Fibroblast of lung (primary cell): ENCODE measurements around the gene F13A1.

Experiments
- CTCF ChIP-seq, 2 donors: IDR thresholded peaks in 1 of 2; conservative IDR thresholded peaks in 1 of 2; 1 replicate in 1 of 2; 2 replicates in 1 of 2; pipeline ENCODE4 v1.5.1; 2011 to 2012; ENCODE audit warnings: low read length in 2 of 2, control low read depth in 1 of 2, inconsistent platforms in 1 of 2, low read depth in 1 of 2, mild to moderate bottlenecking in 1 of 2
- EZH2 ChIP-seq: IDR thresholded peaks from 2 replicates; pipeline ENCODE4 v1.5.1; 2012; ENCODE audit warnings: low read length, control low read depth, mild to moderate bottlenecking; ENCODE audit errors: missing control alignments

- no peak for TF ChIP-seq EZH2
- no peak for TF ChIP-seq CTCF (conservative IDR thresholded peaks at IDR 0.05 in 1 of 2, IDR thresholded peaks at IDR 0.05 in 1 of 2; ENCODE audit: low read depth in 1 of 2, low read length in 2 of 2)
Measured at GRCh38 chr6:6218759-6219085, 101.7 kb downstream of the F13A1 start.
